ENCODE results near the gene KCND3. TPM values are rescaled to one million over a fixed set of nuclear protein-coding genes. Genes with fewer than 3 reads are reported as not detected.

The KCND3 gene
- total RNA-seq, 1 donor from 2014 or later = not detected

DNA sequence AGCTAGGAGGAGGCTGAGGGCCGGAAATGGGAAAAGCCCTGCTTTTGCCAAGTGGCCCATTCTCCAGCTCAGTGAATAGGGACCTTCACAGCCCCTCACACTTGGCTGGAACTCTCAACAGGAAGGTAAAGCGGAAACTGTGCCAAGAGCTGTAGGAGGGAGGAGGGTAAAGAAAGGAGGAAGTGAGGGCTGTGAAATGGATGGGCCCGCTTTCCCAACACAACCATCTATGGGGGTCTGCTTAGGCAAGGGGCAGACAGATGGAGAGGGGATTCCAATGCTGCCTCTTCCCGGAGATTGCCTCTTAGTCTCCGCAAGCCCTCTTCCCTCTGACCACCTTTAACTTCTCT, 255.5 kb downstream of the KCND3 start:
- no peak for DNase-seq (ENCODE audit: low read depth)
- H3K4me3 ChIP-seq (ENCODE audit: low read depth, low read length) = no peak overlapping the region
- no peak for TF ChIP-seq CTCF (conservative IDR thresholded peaks at IDR 0.05; ENCODE audit: low read depth, low read length)

- no peak overlapping the region for H3K4me3 ChIP-seq (ENCODE audit: low read depth, low read length)
- no peak for TF ChIP-seq CTCF (conservative IDR thresholded peaks at IDR 0.05; ENCODE audit: low read depth, low read length)
- DNase-seq (ENCODE audit: low read depth) = no peak
Measured at GRCh38 chr1:111733183-111733991, 256.1 kb downstream of the KCND3 start.

DNA sequence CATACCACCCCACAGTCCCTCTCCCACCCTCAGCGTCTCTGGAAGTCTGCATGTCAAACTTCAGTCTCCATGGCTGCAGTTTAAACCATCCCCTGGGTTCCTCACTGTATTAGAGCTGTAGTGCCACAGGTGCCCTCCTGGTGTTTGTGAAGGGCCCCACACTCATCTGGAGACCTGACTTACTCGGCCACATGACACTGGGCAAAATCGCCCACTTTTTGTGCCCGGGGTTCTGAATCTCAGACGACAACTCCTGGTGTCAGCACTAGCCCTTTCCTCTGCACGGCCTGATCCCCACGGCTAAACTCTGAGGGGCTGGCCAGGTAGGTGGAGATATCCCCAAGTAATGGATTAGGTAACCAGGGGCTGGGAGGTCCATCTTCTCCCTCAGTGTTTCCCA, 256.8 kb downstream of the KCND3 start:
- no peak overlapping the region for H3K4me3 ChIP-seq (ENCODE audit: low read depth, low read length)
- no peak for TF ChIP-seq CTCF (conservative IDR thresholded peaks at IDR 0.05; ENCODE audit: low read depth, low read length)
- DNase-seq (ENCODE audit: low read depth) = no peak

DNA sequence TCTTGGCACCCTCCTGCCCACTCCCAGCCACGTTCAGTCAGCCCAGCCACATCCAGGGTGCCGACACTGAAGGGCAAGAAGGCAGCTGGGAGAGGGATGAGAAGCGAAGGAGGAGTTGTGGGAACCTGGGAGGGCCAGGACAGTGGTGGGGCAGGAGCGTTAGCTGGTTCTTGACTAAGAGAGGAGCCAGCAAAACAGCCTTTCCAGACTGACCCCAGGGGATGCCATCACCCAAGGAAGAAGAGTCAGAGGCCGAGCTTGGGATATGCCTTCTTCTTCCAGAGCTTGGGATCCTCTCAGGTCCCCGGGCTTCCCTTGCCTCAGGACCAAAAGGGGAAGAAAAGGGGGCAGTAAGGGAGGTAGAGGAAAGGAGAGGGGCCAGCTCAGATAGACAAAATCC, 257.5 kb downstream of the KCND3 start:
- no peak for DNase-seq (ENCODE audit: low read depth)
- no peak for TF ChIP-seq CTCF (conservative IDR thresholded peaks at IDR 0.05; ENCODE audit: low read depth, low read length)
- H3K4me3 ChIP-seq (ENCODE audit: low read depth, low read length) = no peak overlapping the region

- no peak for TF ChIP-seq CTCF (conservative IDR thresholded peaks at IDR 0.05; ENCODE audit: low read depth, low read length)
- no peak for DNase-seq (ENCODE audit: low read depth)
- H3K4me3 ChIP-seq (ENCODE audit: low read depth, low read length) = no peak overlapping the region
Measured at GRCh38 chr1:111730706-111731105, 258.8 kb downstream of the KCND3 start.

DNA sequence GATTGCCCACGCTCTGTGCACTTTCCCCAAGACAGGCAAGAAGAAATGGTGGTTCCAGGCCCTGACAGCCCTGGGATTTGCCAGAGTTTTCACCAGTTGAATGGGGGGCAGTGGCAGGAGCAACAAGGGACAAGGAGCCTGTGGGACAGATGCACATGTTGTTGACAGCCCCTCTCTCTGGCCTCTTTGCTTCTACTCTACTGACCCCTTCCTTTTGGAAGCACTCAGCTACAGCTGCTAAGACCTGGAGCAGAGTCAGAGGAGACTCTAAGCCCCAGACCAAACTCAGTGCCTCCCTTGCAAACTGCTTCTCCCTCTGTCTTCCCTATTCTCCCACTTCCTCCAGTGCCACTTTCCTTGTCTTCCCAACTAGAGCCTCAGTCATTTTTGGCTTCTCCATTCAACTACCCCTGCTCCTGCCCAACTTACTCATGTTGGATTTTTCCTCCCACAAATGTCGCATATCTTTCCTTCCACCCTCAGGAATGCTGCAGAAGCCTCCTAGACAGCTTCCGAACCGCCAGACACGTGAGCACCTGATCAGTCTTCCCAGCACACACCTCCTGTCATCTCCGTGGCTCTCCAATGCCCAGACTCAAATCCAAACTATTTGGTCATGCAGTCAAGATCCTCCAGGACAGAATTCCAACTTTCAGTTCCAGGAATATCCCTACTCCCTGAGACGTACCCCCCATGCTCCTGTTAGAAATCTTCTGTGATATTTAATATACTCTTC, 259.4 kb downstream of the KCND3 start:
- TF ChIP-seq CTCF (conservative IDR thresholded peaks at IDR 0.05; ENCODE audit: low read depth, low read length) = no peak
- no peak for DNase-seq (ENCODE audit: low read depth)
- H3K4me3 ChIP-seq (ENCODE audit: low read depth, low read length) = no peak overlapping the region
